Mesenchymal stem cell (in vitro differentiated cells and primary cell): ENCODE data around the gene SDHAF1.

Experiments
- DNase-seq: peaks from one replicate; pipeline ENCODE4 v3.0.0-alpha.2; 2013
- H2AFZ ChIP-seq: one replicate; pipeline ENCODE4 v1.6.1; 2013; ENCODE audit warnings: low read depth, mild to moderate bottlenecking, control low read depth, inconsistent platforms, low read length, moderate library complexity
- H2AK5ac ChIP-seq: 2 replicates; pipeline ENCODE4 v1.6.1; 2013; ENCODE audit warnings: low read length, moderate library complexity, mild to moderate bottlenecking, inconsistent platforms; ENCODE audit not compliant: severe bottlenecking
- H2BK120ac ChIP-seq: one replicate; pipeline ENCODE4 v1.6.1; 2013; ENCODE audit warnings: low read depth, mild to moderate bottlenecking, inconsistent platforms, low read length, moderate library complexity
- H2BK12ac ChIP-seq, 2 experiments: one replicate each; pipeline ENCODE4 v1.6.1; 2013; ENCODE audit warnings: inconsistent platforms in 2 of 2, low read length in 2 of 2, mild to moderate bottlenecking in 2 of 2, moderate library complexity in 2 of 2, control low read depth in 1 of 2
- H2BK15ac ChIP-seq: one replicate; pipeline ENCODE4 v1.6.1; 2013; ENCODE audit warnings: mild to moderate bottlenecking, low read depth, inconsistent platforms; ENCODE audit not compliant: poor library complexity, severe bottlenecking
- H2BK5ac ChIP-seq: 2 replicates; pipeline ENCODE4 v1.6.1; 2013; ENCODE audit warnings: low read depth, mild to moderate bottlenecking, low read length, control low read depth, inconsistent platforms; ENCODE audit not compliant: poor library complexity, severe bottlenecking
- H3K14ac ChIP-seq, 2 experiments: one replicate each; pipeline ENCODE4 v1.6.1; 2013; ENCODE audit warnings: inconsistent platforms in 2 of 2, low read length in 2 of 2, control low read depth in 1 of 2, mild to moderate bottlenecking in 1 of 2, moderate library complexity in 1 of 2
- H3K18ac ChIP-seq, 2 experiments: one replicate each; pipeline ENCODE4 v1.6.1; 2013; ENCODE audit warnings: inconsistent platforms in 2 of 2, low read length in 2 of 2, control low read depth in 1 of 2, low read depth in 1 of 2, mild to moderate bottlenecking in 1 of 2
- H3K23ac ChIP-seq, 2 experiments: one replicate each; pipeline ENCODE4 v1.6.1; 2013; ENCODE audit warnings: inconsistent platforms in 2 of 2, low read length in 2 of 2, mild to moderate bottlenecking in 2 of 2, moderate library complexity in 2 of 2, control low read depth in 1 of 2
- H3K27ac ChIP-seq: 2 replicates; pipeline ENCODE4 v1.5.1; 2013; ENCODE audit warnings: mild to moderate bottlenecking, moderate library complexity, low read length, control low read depth, inconsistent platforms; ENCODE audit not compliant: poor library complexity, severe bottlenecking
- H3K27me3 ChIP-seq, 2 experiments: 2 replicates each; pipeline versions ENCODE4 v1.6.1 to v1.7.0; 2013; ENCODE audit warnings: low read length in 2 of 2, mild to moderate bottlenecking in 2 of 2, moderate library complexity in 2 of 2, control low read depth in 1 of 2, inconsistent platforms in 1 of 2; ENCODE audit not compliant: control insufficient read depth in 1 of 2, insufficient read depth in 1 of 2
- H3K36me3 ChIP-seq, 2 experiments: 2 replicates each; pipeline versions ENCODE4 v1.6.1 to v1.7.0; 2013; ENCODE audit warnings: low read length in 2 of 2, control low read depth in 1 of 2, inconsistent platforms in 1 of 2, low read depth in 1 of 2, mild to moderate bottlenecking in 1 of 2; ENCODE audit not compliant: insufficient read depth in 2 of 2, control insufficient read depth in 1 of 2
- H3K4ac ChIP-seq, 2 experiments: one replicate each; pipeline ENCODE4 v1.6.1; 2013; ENCODE audit warnings: inconsistent platforms in 2 of 2, low read length in 2 of 2, mild to moderate bottlenecking in 2 of 2, moderate library complexity in 2 of 2, control low read depth in 1 of 2, low read depth in 1 of 2
- H3K4me1 ChIP-seq: 2 replicates; pipeline ENCODE4 v1.6.1; 2013; ENCODE audit warnings: low read depth, low read length, control low read depth; ENCODE audit not compliant: control insufficient read depth, insufficient read depth
- H3K4me2 ChIP-seq: 2 replicates; pipeline ENCODE4 v1.6.1; 2013; ENCODE audit warnings: low read length, mild to moderate bottlenecking, inconsistent platforms; ENCODE audit not compliant: poor library complexity, severe bottlenecking
- H3K4me3 ChIP-seq, 2 experiments: 2 replicates each; pipeline versions ENCODE4 v1.5.1 to v1.7.0; 2013; ENCODE audit warnings: low read length in 2 of 2, mild to moderate bottlenecking in 2 of 2, control low read depth in 1 of 2, low read depth in 1 of 2; ENCODE audit not compliant: insufficient read depth in 1 of 2
- H3K79me1 ChIP-seq: replicated peaks from 2 replicates; pipeline ENCODE4 v1.6.1; 2013; ENCODE audit warnings: mild to moderate bottlenecking, control low read depth, low read length, inconsistent platforms; ENCODE audit not compliant: poor library complexity, severe bottlenecking
- H3K9ac ChIP-seq: 2 replicates; pipeline ENCODE4 v1.7.0; 2013; ENCODE audit warnings: mild to moderate bottlenecking, low read length, moderate library complexity
- H3K9me3 ChIP-seq: 2 replicates; pipeline ENCODE4 v1.7.0; 2013; ENCODE audit warnings: mild to moderate bottlenecking, low read length; ENCODE audit not compliant: control insufficient read depth
- H4K8ac ChIP-seq: one replicate; pipeline ENCODE4 v1.6.1; 2013; ENCODE audit warnings: inconsistent platforms, mild to moderate bottlenecking, low read length, moderate library complexity
- H4K91ac ChIP-seq: one replicate; pipeline ENCODE4 v1.6.1; 2013; ENCODE audit warnings: mild to moderate bottlenecking, low read length, inconsistent platforms
- WGBS: methylation state at CpG from one replicate; pipeline ENCODE4 v1.1.7; 2013; ENCODE audit warnings: mixed read lengths; 5-methylcytosine and 5-hydroxymethylcytosine counted together

SDHAF1 gene

DNA sequence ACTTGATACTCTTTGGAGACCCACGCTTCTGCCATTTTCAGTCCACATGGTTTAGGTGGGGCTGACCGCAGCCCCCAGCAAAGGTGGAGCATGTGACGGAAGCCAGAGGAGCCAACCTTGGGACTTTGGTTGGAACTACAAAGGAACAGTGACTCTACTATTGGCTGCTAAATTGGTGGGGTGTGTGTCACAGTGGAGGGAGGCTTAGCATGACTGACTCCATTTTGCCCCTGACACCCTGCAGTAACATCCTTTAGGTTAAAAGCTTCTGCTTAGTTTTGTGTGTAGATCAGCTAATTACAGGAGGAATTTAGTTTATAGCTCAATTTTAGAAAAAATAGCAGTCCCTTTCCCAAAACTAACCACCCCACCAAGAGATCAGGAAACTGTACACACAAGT lies 6.6 kb downstream of the SDHAF1 start:
- no peak overlapping the region for H3K23ac ChIP-seq
- WGBS, result 93% methylated on average over 3 of the region's 3 CpGs
- no peak overlapping the region for H2BK15ac ChIP-seq
- H3K9me3 ChIP-seq, result no peaks in the 10 kb centered on the region
- H3K4me1 ChIP-seq, result no peaks in the 10 kb centered on the region
- no peaks in the 10 kb centered on the region for H3K27me3 ChIP-seq
- H3K18ac ChIP-seq, result no peak overlapping the region
- H4K91ac ChIP-seq, result no peak overlapping the region
- H2AFZ ChIP-seq, result no peak overlapping the region
- no peak overlapping the region for H3K4ac ChIP-seq
- H2AK5ac ChIP-seq, result no peak overlapping the region
- H3K4me2 ChIP-seq, result no peak overlapping the region
- H3K27ac ChIP-seq, result no peak overlapping the region
- no peak overlapping the region for H3K9ac ChIP-seq
- no peak overlapping the region for H2BK12ac ChIP-seq
- no peak overlapping the region for H4K8ac ChIP-seq
- H3K36me3 ChIP-seq, result peaks cover 24 to 28% of the 10 kb centered on the region in 2 experiments
- H3K14ac ChIP-seq, result no peak overlapping the region
- no peak overlapping the region for H2BK120ac ChIP-seq
- peaks cover 21% of the 10 kb centered on the region for H3K79me1 ChIP-seq
- DNase-seq, result no peak
- H2BK5ac ChIP-seq, result no peak overlapping the region
- no peak overlapping the region for H3K4me3 ChIP-seq

- Histone ChIP-seq H3K36me3 (peaks cover 19% of the 10 kb centered on the region in 2 experiments), H3K4me2 (no peak overlapping the region), H2BK5ac (no peak overlapping the region), H2AFZ (no peak overlapping the region), H3K23ac (no peak overlapping the region), H3K9me3 (no peaks in the 10 kb centered on the region), H3K14ac (no peak overlapping the region), H3K27ac (no peak overlapping the region), H2BK15ac (no peak overlapping the region), H3K9ac (no peak overlapping the region), H2BK120ac (no peak overlapping the region), H2BK12ac (no peak overlapping the region), H3K27me3 (no peaks in the 10 kb centered on the region), H3K4me1 (no peaks in the 10 kb centered on the region), H4K8ac (no peak overlapping the region), H3K4me3 (no peak overlapping the region), H4K91ac (no peak overlapping the region), H3K79me1 (peaks cover 14% of the 10 kb centered on the region), H3K4ac (no peak overlapping the region), H2AK5ac (no peak overlapping the region), H3K18ac (no peak overlapping the region)
- 97% methylated on average over 3 of the region's 4 CpGs for WGBS
- DNase-seq, result no peak
These were observed 8.3 kb downstream of the SDHAF1 start for GRCh38 chr19:36003284-36003683.

- Histone ChIP-seq H3K36me3 (peaks cover 5 to 9% of the 10 kb centered on the region in 2 experiments), H2BK12ac (no peak overlapping the region), H2BK5ac (no peak overlapping the region), H4K8ac (no peak overlapping the region), H3K4me2 (no peak overlapping the region), H3K9me3 (no peaks in the 10 kb centered on the region), H3K4me1 (peaks cover 10% of the 10 kb centered on the region), H2AFZ (no peak overlapping the region), H3K79me1 (peaks cover 7% of the 10 kb centered on the region), H3K18ac (no peak overlapping the region), H3K14ac (no peak overlapping the region), H2BK15ac (no peak overlapping the region), H3K9ac (no peak overlapping the region), H3K23ac (no peak overlapping the region), H4K91ac (no peak overlapping the region), H3K27ac (no peak overlapping the region), H2BK120ac (no peak overlapping the region), H3K27me3 (no peaks in the 10 kb centered on the region), H3K4me3 (no peak overlapping the region), H3K4ac (no peak overlapping the region), H2AK5ac (no peak overlapping the region)
- no peak for DNase-seq
- WGBS, result 96% methylated on average over 5 of the region's 5 CpGs
These were observed 12.0 kb downstream of the SDHAF1 start for GRCh38 chr19:36006955-36007354.

DNA sequence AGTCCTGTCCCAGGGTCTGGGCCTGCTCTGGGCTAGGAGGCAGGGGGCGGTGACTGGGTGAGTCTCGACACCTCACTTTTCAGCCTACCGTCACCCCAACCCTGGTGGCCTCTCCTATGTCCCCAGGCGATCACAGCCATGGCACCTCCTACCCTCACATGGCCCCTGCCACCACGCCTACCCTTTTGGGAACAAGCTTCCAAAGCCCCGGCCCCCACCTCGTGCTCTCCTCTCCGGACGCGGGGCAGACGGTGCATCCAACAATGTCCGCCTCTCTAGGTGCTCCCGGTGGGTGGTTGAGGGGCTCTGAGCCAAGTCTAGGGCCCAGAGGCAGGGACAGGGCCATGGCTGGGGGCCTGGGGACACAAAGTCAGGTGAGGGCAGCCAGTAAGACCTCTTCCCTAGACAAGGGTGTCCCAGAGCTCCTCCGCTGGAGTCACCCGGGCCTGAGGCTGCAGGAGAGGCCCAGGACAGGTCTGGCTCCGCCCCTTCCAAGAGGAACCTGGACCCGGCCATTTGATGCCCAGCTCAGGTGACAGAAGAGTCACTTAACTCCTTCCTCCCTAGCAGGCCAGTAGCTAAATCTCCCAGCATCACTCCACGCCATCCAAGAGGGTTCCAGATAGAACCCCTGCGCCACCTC lies 13.5 kb downstream of the SDHAF1 start, which contains the start of gene SYNE4:
Gene SYNE4, minus strand, starts transcription at position 478 of the 643 bp plus-strand sequence. Its CDS starts 132 bp downstream, at position 346.
- peak within 1 kb of the TSS; percentile 73 to 74 for H3K18ac ChIP-seq
- H2BK5ac ChIP-seq, result no peak within 1 kb of the TSS
- H3K79me1 ChIP-seq, result peaks cover 13% of the 10 kb centered on the region
- H3K4me3 ChIP-seq, result peak within 1 kb of the TSS; percentile 40 to 75
- 59% methylated on average over 19 of the region's 19 CpGs for WGBS
- peak within 1 kb of the TSS; percentile 89 for H3K9ac ChIP-seq
- H2BK120ac ChIP-seq, result peak within 1 kb of the TSS; percentile 42
- peaks cover under 1 to 9% of the 10 kb centered on the region in 2 experiments for H3K36me3 ChIP-seq
- H3K27ac ChIP-seq, result no peak within 1 kb of the TSS
- peak within 1 kb of the TSS; percentile 31 for H2AFZ ChIP-seq
- H4K8ac ChIP-seq, result peak within 1 kb of the TSS; percentile 84
- peak within 1 kb of the TSS; percentile 82 for H4K91ac ChIP-seq
- peak within 1 kb of the TSS in 1 of 2 experiments; percentile 56 for H3K4ac ChIP-seq
- no peak for DNase-seq
- peak within 1 kb of the TSS in 1 of 2 experiments; percentile 10 for H3K14ac ChIP-seq
- no peaks in the 10 kb centered on the region for H3K27me3 ChIP-seq
- no peaks in the 10 kb centered on the region for H3K9me3 ChIP-seq
- H2BK15ac ChIP-seq, result no peak within 1 kb of the TSS
- peak within 1 kb of the TSS in 1 of 2 experiments; percentile 45 for H2BK12ac ChIP-seq
- H2AK5ac ChIP-seq, result no peak within 1 kb of the TSS
- H3K23ac ChIP-seq, result no peak within 1 kb of the TSS
- H3K4me2 ChIP-seq, result peak within 1 kb of the TSS; percentile 72
- H3K4me1 ChIP-seq, result peaks cover 15% of the 10 kb centered on the region
